ENCODE results near the gene ABCC8. TPM values are rescaled to one million over a fixed set of nuclear protein-coding genes. Genes with fewer than 3 reads are reported as not detected.

ABCC8 gene
- total and polyA plus RNA-seq, 2 experiments from 2014 or later, result 2.2 TPM; not detected in 1

- Histone ChIP-seq H3K27me3 (peaks cover 12% of the 10 kb centered on the region), H3K4me2 (no peak overlapping the region), H2AFZ (no peak overlapping the region), H3K36me3 (replicated peaks; ENCODE audit: insufficient read depth, low read depth) (no peaks in the 10 kb centered on the region), H4K20me1 (ENCODE audit: insufficient read depth, poor library complexity, severe bottlenecking) (no peaks in the 10 kb centered on the region), H3K27ac (no peak overlapping the region), H3K9me2 (replicated peaks; ENCODE audit: insufficient read depth) (no peaks in the 10 kb centered on the region), H3K4me1 (ENCODE audit: insufficient read depth) (no peaks in the 10 kb centered on the region), H3K9me3 (ENCODE audit: low read depth) (no peaks in the 10 kb centered on the region), H3K4me3 (no peak overlapping the region), H3K79me2 (no peaks in the 10 kb centered on the region)
- no peak for TF ChIP-seq EZH2phosphoT487 (IDR thresholded peaks at IDR 0.05; ENCODE audit: low read depth, severe bottlenecking, unreplicated experiment)
- TF ChIP-seq, protein P1, sequence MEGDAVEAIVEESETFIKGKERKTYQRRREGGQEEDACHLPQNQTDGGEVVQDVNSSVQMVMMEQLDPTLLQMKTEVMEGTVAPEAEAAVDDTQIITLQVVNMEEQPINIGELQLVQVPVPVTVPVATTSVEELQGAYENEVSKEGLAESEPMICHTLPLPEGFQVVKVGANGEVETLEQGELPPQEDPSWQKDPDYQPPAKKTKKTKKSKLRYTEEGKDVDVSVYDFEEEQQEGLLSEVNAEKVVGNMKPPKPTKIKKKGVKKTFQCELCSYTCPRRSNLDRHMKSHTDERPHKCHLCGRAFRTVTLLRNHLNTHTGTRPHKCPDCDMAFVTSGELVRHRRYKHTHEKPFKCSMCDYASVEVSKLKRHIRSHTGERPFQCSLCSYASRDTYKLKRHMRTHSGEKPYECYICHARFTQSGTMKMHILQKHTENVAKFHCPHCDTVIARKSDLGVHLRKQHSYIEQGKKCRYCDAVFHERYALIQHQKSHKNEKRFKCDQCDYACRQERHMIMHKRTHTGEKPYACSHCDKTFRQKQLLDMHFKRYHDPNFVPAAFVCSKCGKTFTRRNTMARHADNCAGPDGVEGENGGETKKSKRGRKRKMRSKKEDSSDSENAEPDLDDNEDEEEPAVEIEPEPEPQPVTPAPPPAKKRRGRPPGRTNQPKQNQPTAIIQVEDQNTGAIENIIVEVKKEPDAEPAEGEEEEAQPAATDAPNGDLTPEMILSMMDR (IDR thresholded peaks at IDR 0.05; ENCODE audit: poor library complexity), result no peak
- TF ChIP-seq EZH2 (IDR thresholded peaks at IDR 0.05; ENCODE audit: borderline replicate concordance), result no peak
- DNase-seq (ENCODE audit: low spot score), result no peak
- 73% methylated on average over 9 of the region's 9 CpGs for WGBS (ENCODE audit: low lambda C conversion rate, missing lambda C conversion rate)
Observed at GRCh38 chr11:17459236-17459896, 17.3 kb downstream of the ABCC8 start.

- H3K36me3 ChIP-seq (replicated peaks; ENCODE audit: insufficient read depth, low read depth), result no peaks in the 10 kb centered on the region
- no peak overlapping the region for H3K4me3 ChIP-seq
- no peaks in the 10 kb centered on the region for H4K20me1 ChIP-seq (ENCODE audit: insufficient read depth, poor library complexity, severe bottlenecking)
- H3K27me3 ChIP-seq, result peaks cover 12% of the 10 kb centered on the region
- no peaks in the 10 kb centered on the region for H3K79me2 ChIP-seq
- H3K4me2 ChIP-seq, result no peak overlapping the region
- DNase-seq (ENCODE audit: low spot score), result no peak
- no peak overlapping the region for H3K27ac ChIP-seq
- TF ChIP-seq EZH2phosphoT487 (IDR thresholded peaks at IDR 0.05; ENCODE audit: low read depth, severe bottlenecking, unreplicated experiment), result no peak
- no peaks in the 10 kb centered on the region for H3K9me3 ChIP-seq (ENCODE audit: low read depth)
- no peaks in the 10 kb centered on the region for H3K9me2 ChIP-seq (replicated peaks; ENCODE audit: insufficient read depth)
- 59% methylated on average over 8 of the region's 8 CpGs for WGBS (ENCODE audit: low lambda C conversion rate, missing lambda C conversion rate)
- no peaks in the 10 kb centered on the region for H3K4me1 ChIP-seq (ENCODE audit: insufficient read depth)
- no peak overlapping the region for H2AFZ ChIP-seq
Observed at GRCh38 chr11:17458268-17458667, 18.4 kb downstream of the ABCC8 start.

GRCh38 chr11:17457396-17458173, 19.1 kb downstream of the ABCC8 start:
- H3K36me3 ChIP-seq (replicated peaks; ENCODE audit: insufficient read depth, low read depth), result no peaks in the 10 kb centered on the region
- no peak for DNase-seq (ENCODE audit: low spot score)
- no peaks in the 10 kb centered on the region for H4K20me1 ChIP-seq (ENCODE audit: insufficient read depth, poor library complexity, severe bottlenecking)
- H3K4me2 ChIP-seq, result no peak overlapping the region
- H3K27me3 ChIP-seq, result peaks cover 12% of the 10 kb centered on the region
- H3K27ac ChIP-seq, result no peak overlapping the region
- H3K9me3 ChIP-seq (ENCODE audit: low read depth), result no peaks in the 10 kb centered on the region
- no peak overlapping the region for H3K4me3 ChIP-seq
- H3K9me2 ChIP-seq (replicated peaks; ENCODE audit: insufficient read depth), result no peaks in the 10 kb centered on the region
- 78% methylated on average over 8 of the region's 8 CpGs for WGBS (ENCODE audit: low lambda C conversion rate, missing lambda C conversion rate)
- H3K4me1 ChIP-seq (ENCODE audit: insufficient read depth), result no peaks in the 10 kb centered on the region
- TF ChIP-seq EZH2phosphoT487 (IDR thresholded peaks at IDR 0.05; ENCODE audit: low read depth, severe bottlenecking, unreplicated experiment) (no peak), EZH2 (IDR thresholded peaks at IDR 0.05; ENCODE audit: borderline replicate concordance) (no peak)
- TF ChIP-seq, protein P1 (IDR thresholded peaks at IDR 0.05; ENCODE audit: poor library complexity), result no peak
- H3K79me2 ChIP-seq, result no peaks in the 10 kb centered on the region
- H2AFZ ChIP-seq, result no peak overlapping the region

DNA sequence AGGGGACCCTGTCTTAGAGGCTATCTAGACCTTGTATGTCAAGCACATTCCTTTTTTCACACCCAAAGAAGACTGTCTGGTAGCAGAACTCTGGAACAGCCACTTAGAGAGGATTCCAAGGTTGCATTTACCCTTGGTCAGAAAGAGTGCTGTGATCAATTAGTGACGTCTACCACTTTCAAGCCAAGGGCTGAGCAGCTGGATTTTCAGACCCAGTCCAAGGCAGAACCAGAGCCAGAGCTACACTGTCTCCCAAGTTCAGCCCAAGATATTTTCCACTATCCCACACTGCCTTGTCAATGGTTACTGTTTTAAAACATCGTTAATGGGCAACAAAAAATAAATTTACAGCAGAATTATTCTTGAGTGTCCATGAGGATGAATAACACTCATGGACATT, 24.0 kb downstream of the ABCC8 start:
- Histone ChIP-seq H3K4me2 (no peak overlapping the region), H3K9me3 (ENCODE audit: low read depth) (no peaks in the 10 kb centered on the region), H3K9me2 (replicated peaks; ENCODE audit: insufficient read depth) (no peaks in the 10 kb centered on the region), H3K36me3 (replicated peaks; ENCODE audit: insufficient read depth, low read depth) (no peaks in the 10 kb centered on the region), H4K20me1 (ENCODE audit: insufficient read depth, poor library complexity, severe bottlenecking) (no peaks in the 10 kb centered on the region), H3K4me3 (no peak overlapping the region), H2AFZ (no peak overlapping the region), H3K27ac (no peak overlapping the region), H3K27me3 (peaks cover 9% of the 10 kb centered on the region), H3K79me2 (no peaks in the 10 kb centered on the region), H3K4me1 (ENCODE audit: insufficient read depth) (no peaks in the 10 kb centered on the region)
- TF ChIP-seq EZH2phosphoT487 (IDR thresholded peaks at IDR 0.05; ENCODE audit: low read depth, severe bottlenecking, unreplicated experiment) (no peak), EZH2 (IDR thresholded peaks at IDR 0.05; ENCODE audit: borderline replicate concordance) (no peak)
- TF ChIP-seq, protein P1 (IDR thresholded peaks at IDR 0.05; ENCODE audit: poor library complexity), result no peak
- WGBS (ENCODE audit: low lambda C conversion rate, missing lambda C conversion rate), result 90% methylated on average over 2 of the region's 2 CpGs
- no peak for DNase-seq (ENCODE audit: low spot score)

Data from hepatocyte (in vitro differentiated cells).